ENCODE data around the gene ARHGAP25.

DNA sequence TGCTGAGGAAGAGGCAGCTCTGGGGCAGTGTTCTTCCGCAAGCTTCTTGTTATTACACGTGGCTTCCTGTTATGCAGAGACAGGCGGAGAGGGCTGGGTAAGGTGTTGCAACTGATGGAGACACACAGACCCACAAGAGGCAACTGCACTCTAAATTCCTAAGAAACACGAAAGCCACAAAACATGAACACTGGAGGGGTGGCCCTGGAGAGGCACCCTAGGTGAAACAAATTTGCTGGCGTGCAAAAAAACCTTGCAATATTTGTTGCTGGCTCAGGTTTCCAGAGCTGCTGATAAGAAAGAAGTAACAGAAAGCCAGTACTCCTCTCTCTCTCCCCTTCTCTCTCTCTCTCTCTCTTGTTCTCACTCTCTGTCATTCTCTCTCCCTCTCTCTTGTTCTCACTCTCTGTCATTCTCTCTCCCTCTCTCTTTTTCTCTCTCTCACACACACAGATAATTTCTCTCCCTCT lies 31.8 kb downstream of the ARHGAP25 start:
- no peak for TF ChIP-seq CTCF (IDR thresholded peaks at IDR 0.05)
- no peak for TF ChIP-seq EZH2 (IDR thresholded peaks at IDR 0.05)
